Measurements from ENCODE around the gene DLG1.

DLG1 gene

DNA sequence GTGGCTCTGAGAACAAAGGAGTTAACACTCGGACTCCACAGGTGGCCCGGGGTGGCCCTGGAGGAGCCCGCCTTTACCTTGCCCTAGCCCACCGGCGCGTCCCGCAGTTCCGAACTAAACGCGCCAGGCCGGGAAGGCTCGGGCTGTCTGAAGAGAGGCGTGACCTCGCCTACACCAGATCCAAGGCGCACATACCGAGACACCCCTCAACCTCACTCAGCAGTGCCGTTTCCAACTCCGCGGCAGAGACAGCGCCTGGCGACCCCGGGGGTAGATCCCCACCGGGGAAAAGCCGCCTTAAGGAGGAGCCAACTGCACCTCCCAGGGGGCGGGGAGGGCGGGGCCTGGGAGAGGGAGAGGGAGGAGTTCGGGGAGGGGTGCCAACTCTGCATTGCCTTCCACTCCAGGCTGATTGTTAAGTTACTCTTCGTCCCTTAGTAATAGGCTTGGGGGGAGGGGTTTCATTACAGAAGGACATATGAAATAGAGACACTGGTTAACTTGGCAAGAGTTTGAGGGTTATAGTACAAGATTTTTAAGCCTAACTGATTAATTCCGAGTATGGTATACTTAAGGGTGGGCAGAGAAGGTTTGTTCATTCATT lies at the start of gene DLG1:
Gene DLG1 (minus strand): TSS at position 272 of the 604 bp plus-strand sequence. CDS start 1,408 bp downstream, outside the sequence.
- peak; percentile 57 to 80 for DNase-seq (ENCODE audit: low read depth in 1 of 2, low spot score in 1 of 2)

GRCh38 chr3:197348014-197348413 lies 49.6 kb upstream of the DLG1 start:
- DNase-seq (ENCODE audit: low read depth in 1 of 2, low spot score in 1 of 2) = no peak

- no peak for DNase-seq (ENCODE audit: low read depth in 1 of 2, low spot score in 1 of 2)
Observed at GRCh38 chr3:197345390-197345789, 47.0 kb upstream of the DLG1 start.

DNA sequence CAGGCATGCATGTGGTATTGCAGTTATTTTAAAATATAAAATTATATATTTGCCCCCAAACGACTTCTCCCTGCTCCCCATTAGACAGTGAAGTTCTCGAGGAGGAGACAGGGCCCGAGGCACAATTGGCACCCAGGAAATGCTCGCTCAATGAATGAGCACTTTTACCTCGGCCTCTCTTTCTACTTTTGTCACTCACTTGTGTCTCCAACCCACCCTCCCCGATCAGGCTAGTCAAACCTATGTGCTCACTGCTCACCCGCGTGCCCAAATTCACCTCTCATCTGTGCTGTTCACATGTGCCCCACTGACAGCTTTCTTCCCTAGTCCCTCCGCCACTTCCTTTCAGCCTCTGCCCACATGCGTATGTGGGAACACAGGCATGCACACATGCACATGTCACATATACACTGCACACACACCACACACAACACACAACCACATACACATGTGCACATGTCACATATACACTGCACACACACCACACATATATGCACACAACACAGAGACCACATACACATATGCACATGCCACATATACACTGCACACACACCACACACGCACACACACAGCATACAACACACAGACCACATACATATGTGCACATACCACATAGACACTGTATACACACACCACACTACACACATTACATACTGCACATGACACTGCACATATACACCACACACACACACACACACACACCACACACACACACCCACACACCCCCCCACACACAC lies 46.3 kb upstream of the DLG1 start:
- no peak for DNase-seq (ENCODE audit: low read depth in 1 of 2, low spot score in 1 of 2)

GRCh38 chr3:197343656-197344408 lies 45.4 kb upstream of the DLG1 start:
- DNase-seq (ENCODE audit: low read depth in 1 of 2, low spot score in 1 of 2) = no peak

GRCh38 chr3:197343111-197343510 lies 44.7 kb upstream of the DLG1 start:
- DNase-seq (ENCODE audit: low read depth in 1 of 2, low spot score in 1 of 2) = no peak

DNA sequence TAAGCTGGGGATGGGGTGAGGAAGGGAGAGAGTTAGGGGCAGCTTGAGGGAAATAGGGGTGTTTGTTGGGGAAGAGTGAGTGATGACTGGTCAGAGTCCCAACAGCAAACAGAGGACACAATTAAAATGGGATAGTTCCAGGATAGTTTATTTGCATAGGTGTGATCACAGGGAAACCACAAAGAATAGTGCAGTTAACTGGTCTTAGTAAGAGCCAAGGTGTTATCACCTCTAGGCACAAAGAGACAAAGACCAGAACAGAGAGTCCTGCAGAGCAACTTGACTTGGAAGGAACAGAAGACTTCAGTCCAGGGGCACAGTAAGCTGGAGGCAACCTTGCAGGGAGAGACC lies 42.1 kb upstream of the DLG1 start:
- no peak for DNase-seq (ENCODE audit: low read depth in 1 of 2, low spot score in 1 of 2)

DNA sequence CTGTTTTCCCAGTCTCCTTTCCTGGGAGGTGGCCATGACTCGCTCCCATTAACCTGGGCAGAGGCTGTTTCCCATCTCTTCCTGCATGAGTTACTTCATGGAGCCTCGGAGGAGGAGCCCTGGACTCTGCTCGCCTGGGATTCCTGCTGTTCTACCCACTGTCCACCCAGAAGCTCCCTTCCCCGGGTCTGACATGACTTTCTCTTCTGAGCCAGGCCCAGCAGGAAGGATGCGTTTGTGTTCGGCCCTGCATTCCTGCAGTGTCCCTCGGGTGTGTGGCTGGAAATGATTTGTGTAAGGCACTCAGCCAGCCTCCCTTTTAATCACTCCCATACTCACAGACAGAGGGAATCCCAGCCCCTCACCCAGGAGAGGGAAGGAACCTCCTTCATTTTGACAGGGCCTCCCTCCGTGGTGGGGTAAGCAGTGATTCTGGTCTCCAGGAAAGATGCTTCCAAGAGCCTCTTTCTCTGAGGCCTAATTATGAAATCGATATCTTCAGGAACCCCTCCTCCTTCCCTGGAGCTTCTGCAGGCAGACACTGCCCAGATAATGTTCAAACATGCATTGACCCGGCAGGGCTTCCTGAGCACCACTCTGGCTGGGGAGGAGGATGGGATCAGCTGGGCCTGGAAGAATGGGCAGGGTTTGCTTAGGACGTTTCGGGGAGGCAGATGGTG lies 41.6 kb upstream of the DLG1 start:
- no peak for DNase-seq (ENCODE audit: low read depth in 1 of 2, low spot score in 1 of 2)

GRCh38 chr3:197338586-197338985 lies 40.2 kb upstream of the DLG1 start:
- DNase-seq (ENCODE audit: low read depth in 1 of 2, low spot score in 1 of 2) = no peak

GRCh38 chr3:197337656-197338055 lies 39.2 kb upstream of the DLG1 start:
- no peak for DNase-seq (ENCODE audit: low read depth in 1 of 2, low spot score in 1 of 2)

- DNase-seq (ENCODE audit: low read depth in 1 of 2, low spot score in 1 of 2) = no peak
Observed at GRCh38 chr3:197337214-197337613, 38.8 kb upstream of the DLG1 start.

GRCh38 chr3:197336348-197336747 lies 37.9 kb upstream of the DLG1 start:
- no peak for DNase-seq (ENCODE audit: low read depth in 1 of 2, low spot score in 1 of 2)

- no peak for DNase-seq (ENCODE audit: low read depth in 1 of 2, low spot score in 1 of 2)
Observed at GRCh38 chr3:197335428-197336132, 37.2 kb upstream of the DLG1 start.

GRCh38 chr3:197333901-197334639 lies 35.7 kb upstream of the DLG1 start:
- DNase-seq (ENCODE audit: low read depth in 1 of 2, low spot score in 1 of 2) = no peak

DNA sequence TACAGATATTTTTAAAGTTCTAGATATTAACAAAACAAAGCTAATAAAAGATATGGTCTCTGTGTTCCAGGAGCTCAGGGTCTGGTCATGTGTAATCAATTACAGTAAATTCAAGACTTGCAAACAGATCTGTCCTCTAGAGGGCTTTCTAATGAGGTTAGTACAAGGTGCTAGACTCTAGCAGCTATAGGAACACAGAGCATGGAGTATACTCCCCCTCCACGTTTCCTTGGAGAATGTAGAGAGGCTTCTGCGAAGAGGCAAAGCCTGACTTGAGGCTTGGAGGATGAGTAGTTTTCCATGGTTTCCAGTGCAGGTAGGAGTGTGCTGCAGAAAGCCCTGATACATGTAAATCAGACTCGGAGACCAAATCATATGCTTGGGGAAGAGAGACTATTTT lies 32.7 kb upstream of the DLG1 start:
- no peak for DNase-seq (ENCODE audit: low read depth in 1 of 2, low spot score in 1 of 2)

GRCh38 chr3:197329382-197329781 lies 31.0 kb upstream of the DLG1 start:
- DNase-seq (ENCODE audit: low read depth in 1 of 2, low spot score in 1 of 2) = no peak

- no peak for DNase-seq (ENCODE audit: low read depth in 1 of 2, low spot score in 1 of 2)
Observed at GRCh38 chr3:197328198-197328597, 29.8 kb upstream of the DLG1 start.

DNA sequence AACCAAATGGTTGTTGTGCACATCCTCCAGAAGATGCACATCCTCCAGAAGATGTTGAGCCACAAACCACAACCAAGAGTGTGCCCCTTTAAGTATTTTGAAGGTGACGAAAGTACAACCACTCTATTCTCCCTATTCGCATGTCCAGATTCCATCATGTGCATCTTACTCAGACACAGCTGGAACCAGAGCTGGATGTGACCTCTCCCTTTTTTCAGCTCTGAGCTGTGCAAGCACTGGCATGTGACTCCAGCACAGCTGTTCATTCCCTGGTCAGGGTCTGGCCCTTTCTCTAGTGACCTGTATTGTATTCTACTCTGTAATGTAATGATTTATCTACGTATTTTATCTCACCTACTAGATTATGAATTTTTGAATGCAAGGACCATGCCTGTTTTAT lies 29.3 kb upstream of the DLG1 start:
- DNase-seq (ENCODE audit: low read depth in 1 of 2, low spot score in 1 of 2) = no peak

- DNase-seq (ENCODE audit: low read depth in 1 of 2, low spot score in 1 of 2) = no peak
Observed at GRCh38 chr3:197325773-197326172, 27.4 kb upstream of the DLG1 start.

- no peak for DNase-seq (ENCODE audit: low read depth in 1 of 2, low spot score in 1 of 2)
Observed at GRCh38 chr3:197322149-197322548, 23.7 kb upstream of the DLG1 start.
